HG03342 (cell line): ENCODE data around the gene GNG2.

Source experiments
- ATAC-seq: cut with Tn5 transposase; IDR thresholded peaks from one replicate; pipeline ENCODE4 v1.9.1; 2021; ENCODE audit warnings: mild to moderate bottlenecking, moderate library complexity; ENCODE audit not compliant: unreplicated experiment

The GNG2 gene

GRCh38 chr14:51938137-51938536 lies 77.7 kb downstream of the GNG2 start:
- ATAC-seq: no peak

- no peak for ATAC-seq
Measured at GRCh38 chr14:51938821-51939220, 78.4 kb downstream of the GNG2 start.

- ATAC-seq: no peak
Measured at GRCh38 chr14:51939226-51939625, 78.8 kb downstream of the GNG2 start.

- no peak for ATAC-seq
Measured at GRCh38 chr14:51939755-51940301, 79.4 kb downstream of the GNG2 start.

GRCh38 chr14:51942971-51943370 lies 82.6 kb downstream of the GNG2 start:
- no peak for ATAC-seq

- no peak for ATAC-seq
Measured at GRCh38 chr14:51950007-51950406, 89.6 kb downstream of the GNG2 start.

GRCh38 chr14:51951656-51952055 lies 91.2 kb downstream of the GNG2 start:
- no peak for ATAC-seq

GRCh38 chr14:51954031-51954430 lies 93.6 kb downstream of the GNG2 start:
- ATAC-seq: no peak

- no peak for ATAC-seq
Measured at GRCh38 chr14:51954657-51955056, 94.2 kb downstream of the GNG2 start.

- ATAC-seq: no peak
Measured at GRCh38 chr14:51957950-51958349, 97.5 kb downstream of the GNG2 start.

GRCh38 chr14:51959928-51960327 lies 99.5 kb downstream of the GNG2 start:
- ATAC-seq: no peak

GRCh38 chr14:51960866-51961265 lies 100.5 kb downstream of the GNG2 start:
- no peak for ATAC-seq

GRCh38 chr14:51962711-51963110 lies 102.3 kb downstream of the GNG2 start:
- no peak for ATAC-seq

- ATAC-seq: no peak
Measured at GRCh38 chr14:51963286-51963685, 102.9 kb downstream of the GNG2 start.

GRCh38 chr14:51967521-51967920 lies 107.1 kb downstream of the GNG2 start:
- no peak for ATAC-seq

GRCh38 chr14:51969852-51970540 lies 109.6 kb downstream of the GNG2 start:
- no peak for ATAC-seq

- no peak for ATAC-seq
Measured at GRCh38 chr14:51972566-51972965, 112.2 kb downstream of the GNG2 start.

- ATAC-seq: no peak
Measured at GRCh38 chr14:51977075-51977474, 116.7 kb downstream of the GNG2 start.

- no peak for ATAC-seq
Measured at GRCh38 chr14:51978681-51979085, 118.3 kb downstream of the GNG2 start.

- ATAC-seq: peak; percentile 69
Measured at GRCh38 chr14:51979088-51979709, 118.8 kb downstream of the GNG2 start.

- ATAC-seq: peak; percentile 58
Measured at GRCh38 chr14:51981218-51981854, 120.9 kb downstream of the GNG2 start.

- ATAC-seq: no peak
Measured at GRCh38 chr14:51988221-51988620, 127.8 kb downstream of the GNG2 start.
